ENCODE measurements around the gene SELENOK. TPM values are rescaled to one million over a fixed set of nuclear protein-coding genes. Genes with fewer than 3 reads are reported as not detected.

The SELENOK gene
- total and polyA plus RNA-seq, 2 of the 13 experiments (the other 11 are each of a cell fraction or from before 2014, with no cell fraction given): 67.0 to 81.0 TPM

DNA sequence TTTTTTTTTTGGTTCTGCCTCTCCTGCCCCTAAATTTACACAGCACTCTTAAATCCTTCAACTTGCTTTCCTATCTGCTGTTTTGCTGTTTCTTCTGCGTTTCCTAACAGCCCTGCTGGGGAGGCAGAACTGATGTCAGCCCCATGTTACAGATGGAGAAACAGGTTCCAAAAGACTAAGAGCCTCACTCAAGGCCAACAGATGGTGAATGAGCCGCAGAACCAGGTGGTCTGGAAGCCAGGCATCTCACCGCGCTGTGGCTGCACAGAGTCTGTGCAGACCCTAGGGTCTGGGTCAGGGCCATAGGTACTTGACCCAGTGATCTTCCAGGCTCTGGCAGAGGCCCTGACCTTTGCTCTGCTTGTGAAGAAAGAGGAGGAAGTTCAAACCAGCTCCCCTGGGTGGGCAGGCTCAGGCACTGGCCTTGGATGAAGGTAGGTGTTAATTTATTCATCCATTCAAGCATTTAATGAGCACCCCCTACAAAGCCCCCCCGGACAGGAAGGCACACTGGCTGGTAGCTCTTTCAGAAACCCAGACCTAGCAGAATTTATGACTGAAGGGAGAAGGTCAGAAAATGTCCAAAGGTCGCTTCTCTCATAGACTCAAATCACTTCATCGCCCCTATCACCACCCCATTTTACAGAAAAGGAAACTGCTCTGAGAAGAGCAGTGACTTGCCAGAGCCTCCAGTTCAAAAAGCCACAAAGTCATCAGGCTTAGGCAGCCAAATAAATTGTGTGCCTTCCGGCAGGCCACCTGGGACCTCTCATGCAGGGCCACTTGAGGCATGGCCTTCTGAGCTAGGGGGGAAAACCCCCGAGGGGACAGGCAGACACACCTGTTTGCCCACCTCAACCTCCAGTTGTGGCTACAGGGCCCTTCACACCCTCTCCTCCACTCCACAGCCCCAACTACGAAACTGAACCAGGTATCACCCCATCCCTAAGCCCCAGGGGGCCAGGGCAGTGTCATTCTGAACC is 48.2 kb downstream of the SELENOK start (continued):
- TF ChIP-seq, protein P1, sequence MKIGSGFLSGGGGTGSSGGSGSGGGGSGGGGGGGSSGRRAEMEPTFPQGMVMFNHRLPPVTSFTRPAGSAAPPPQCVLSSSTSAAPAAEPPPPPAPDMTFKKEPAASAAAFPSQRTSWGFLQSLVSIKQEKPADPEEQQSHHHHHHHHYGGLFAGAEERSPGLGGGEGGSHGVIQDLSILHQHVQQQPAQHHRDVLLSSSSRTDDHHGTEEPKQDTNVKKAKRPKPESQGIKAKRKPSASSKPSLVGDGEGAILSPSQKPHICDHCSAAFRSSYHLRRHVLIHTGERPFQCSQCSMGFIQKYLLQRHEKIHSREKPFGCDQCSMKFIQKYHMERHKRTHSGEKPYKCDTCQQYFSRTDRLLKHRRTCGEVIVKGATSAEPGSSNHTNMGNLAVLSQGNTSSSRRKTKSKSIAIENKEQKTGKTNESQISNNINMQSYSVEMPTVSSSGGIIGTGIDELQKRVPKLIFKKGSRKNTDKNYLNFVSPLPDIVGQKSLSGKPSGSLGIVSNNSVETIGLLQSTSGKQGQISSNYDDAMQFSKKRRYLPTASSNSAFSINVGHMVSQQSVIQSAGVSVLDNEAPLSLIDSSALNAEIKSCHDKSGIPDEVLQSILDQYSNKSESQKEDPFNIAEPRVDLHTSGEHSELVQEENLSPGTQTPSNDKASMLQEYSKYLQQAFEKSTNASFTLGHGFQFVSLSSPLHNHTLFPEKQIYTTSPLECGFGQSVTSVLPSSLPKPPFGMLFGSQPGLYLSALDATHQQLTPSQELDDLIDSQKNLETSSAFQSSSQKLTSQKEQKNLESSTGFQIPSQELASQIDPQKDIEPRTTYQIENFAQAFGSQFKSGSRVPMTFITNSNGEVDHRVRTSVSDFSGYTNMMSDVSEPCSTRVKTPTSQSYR (CRISPR knock-in tag; IDR thresholded peaks at IDR 0.05; ENCODE audit: borderline replicate concordance): no peak; the same call in 1 of the 2 replicates
- TF ChIP-seq MIXL1 (CRISPR knock-in tag; IDR thresholded peaks at IDR 0.05): peak; percentile 51
- TF ChIP-seq ZNF772 (CRISPR knock-in tag; IDR thresholded peaks at IDR 0.05): no peak; the same call in 1 of the 2 replicates
- no peak for TF ChIP-seq ARHGAP35 (CRISPR knock-in tag; IDR thresholded peaks at IDR 0.05; ENCODE audit: borderline replicate concordance)
- no peak for TF ChIP-seq MTF2 (CRISPR knock-in tag; IDR thresholded peaks at IDR 0.05; ENCODE audit: borderline replicate concordance)
- TF ChIP-seq, protein P2, sequence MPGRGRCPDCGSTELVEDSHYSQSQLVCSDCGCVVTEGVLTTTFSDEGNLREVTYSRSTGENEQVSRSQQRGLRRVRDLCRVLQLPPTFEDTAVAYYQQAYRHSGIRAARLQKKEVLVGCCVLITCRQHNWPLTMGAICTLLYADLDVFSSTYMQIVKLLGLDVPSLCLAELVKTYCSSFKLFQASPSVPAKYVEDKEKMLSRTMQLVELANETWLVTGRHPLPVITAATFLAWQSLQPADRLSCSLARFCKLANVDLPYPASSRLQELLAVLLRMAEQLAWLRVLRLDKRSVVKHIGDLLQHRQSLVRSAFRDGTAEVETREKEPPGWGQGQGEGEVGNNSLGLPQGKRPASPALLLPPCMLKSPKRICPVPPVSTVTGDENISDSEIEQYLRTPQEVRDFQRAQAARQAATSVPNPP (CRISPR knock-in tag; IDR thresholded peaks at IDR 0.05): no peak
- TF ChIP-seq ZNF432 (CRISPR knock-in tag; IDR thresholded peaks at IDR 0.05; ENCODE audit: borderline replicate concordance): no peak
- no peak for TF ChIP-seq IRX3 (CRISPR knock-in tag; IDR thresholded peaks at IDR 0.05; ENCODE audit: borderline replicate concordance, low read depth)
- TF ChIP-seq, protein P3, sequence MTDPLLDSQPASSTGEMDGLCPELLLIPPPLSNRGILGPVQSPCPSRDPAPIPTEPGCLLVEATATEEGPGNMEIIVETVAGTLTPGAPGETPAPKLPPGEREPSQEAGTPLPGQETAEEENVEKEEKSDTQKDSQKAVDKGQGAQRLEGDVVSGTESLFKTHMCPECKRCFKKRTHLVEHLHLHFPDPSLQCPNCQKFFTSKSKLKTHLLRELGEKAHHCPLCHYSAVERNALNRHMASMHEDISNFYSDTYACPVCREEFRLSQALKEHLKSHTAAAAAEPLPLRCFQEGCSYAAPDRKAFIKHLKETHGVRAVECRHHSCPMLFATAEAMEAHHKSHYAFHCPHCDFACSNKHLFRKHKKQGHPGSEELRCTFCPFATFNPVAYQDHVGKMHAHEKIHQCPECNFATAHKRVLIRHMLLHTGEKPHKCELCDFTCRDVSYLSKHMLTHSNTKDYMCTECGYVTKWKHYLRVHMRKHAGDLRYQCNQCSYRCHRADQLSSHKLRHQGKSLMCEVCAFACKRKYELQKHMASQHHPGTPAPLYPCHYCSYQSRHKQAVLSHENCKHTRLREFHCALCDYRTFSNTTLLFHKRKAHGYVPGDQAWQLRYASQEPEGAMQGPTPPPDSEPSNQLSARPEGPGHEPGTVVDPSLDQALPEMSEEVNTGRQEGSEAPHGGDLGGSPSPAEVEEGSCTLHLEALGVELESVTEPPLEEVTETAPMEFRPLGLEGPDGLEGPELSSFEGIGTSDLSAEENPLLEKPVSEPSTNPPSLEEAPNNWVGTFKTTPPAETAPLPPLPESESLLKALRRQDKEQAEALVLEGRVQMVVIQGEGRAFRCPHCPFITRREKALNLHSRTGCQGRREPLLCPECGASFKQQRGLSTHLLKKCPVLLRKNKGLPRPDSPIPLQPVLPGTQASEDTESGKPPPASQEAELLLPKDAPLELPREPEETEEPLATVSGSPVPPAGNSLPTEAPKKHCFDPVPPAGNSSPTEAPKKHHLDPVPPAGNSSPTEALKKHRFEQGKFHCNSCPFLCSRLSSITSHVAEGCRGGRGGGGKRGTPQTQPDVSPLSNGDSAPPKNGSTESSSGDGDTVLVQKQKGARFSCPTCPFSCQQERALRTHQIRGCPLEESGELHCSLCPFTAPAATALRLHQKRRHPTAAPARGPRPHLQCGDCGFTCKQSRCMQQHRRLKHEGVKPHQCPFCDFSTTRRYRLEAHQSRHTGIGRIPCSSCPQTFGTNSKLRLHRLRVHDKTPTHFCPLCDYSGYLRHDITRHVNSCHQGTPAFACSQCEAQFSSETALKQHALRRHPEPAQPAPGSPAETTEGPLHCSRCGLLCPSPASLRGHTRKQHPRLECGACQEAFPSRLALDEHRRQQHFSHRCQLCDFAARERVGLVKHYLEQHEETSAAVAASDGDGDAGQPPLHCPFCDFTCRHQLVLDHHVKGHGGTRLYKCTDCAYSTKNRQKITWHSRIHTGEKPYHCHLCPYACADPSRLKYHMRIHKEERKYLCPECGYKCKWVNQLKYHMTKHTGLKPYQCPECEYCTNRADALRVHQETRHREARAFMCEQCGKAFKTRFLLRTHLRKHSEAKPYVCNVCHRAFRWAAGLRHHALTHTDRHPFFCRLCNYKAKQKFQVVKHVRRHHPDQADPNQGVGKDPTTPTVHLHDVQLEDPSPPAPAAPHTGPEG (CRISPR knock-in tag; IDR thresholded peaks at IDR 0.05): peak; percentile 7; the same call in 1 of the 2 replicates
- no peak for TF ChIP-seq AGO2 (optimal IDR thresholded peaks at IDR 0.05; ENCODE audit: low read depth, low read length)
- TF ChIP-seq SPEN (CRISPR knock-in tag; IDR thresholded peaks at IDR 0.05; ENCODE audit: low read depth): no peak; the same call in none of the 2 replicates
- TF ChIP-seq SYNCRIP (IDR thresholded peaks at IDR 0.05; ENCODE audit: insufficient read depth, low read depth, low read length): no peak
- no peak for TF ChIP-seq ZNF660 (CRISPR knock-in tag; IDR thresholded peaks at IDR 0.05; ENCODE audit: borderline replicate concordance, low read depth)
- peak; percentile 89 for TF ChIP-seq FOXO1 (CRISPR knock-in tag; IDR thresholded peaks at IDR 0.05)
- TF ChIP-seq, protein P4, sequence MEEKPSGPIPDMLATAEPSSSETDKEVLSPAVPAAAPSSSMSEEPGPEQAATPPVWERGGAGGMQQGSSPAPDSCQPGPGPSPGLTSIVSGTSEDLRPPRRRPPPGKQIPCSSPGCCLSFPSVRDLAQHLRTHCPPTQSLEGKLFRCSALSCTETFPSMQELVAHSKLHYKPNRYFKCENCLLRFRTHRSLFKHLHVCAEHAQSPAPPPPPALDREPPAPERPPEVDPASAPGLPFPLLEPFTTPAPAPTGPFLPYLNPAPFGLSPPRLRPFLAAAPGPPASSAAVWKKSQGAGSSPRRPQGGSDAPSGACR (CRISPR knock-in tag; IDR thresholded peaks at IDR 0.05): no peak; the same call in 1 of the 2 replicates
